Activated T-helper 9 cell treated with anti-CD3 and anti-CD28 coated beads, Interleukin-2, amount 50 U/mL, for 16 hours (primary cell): ENCODE results near the gene KCNAB1.
"Not testable (repeated sequence)": the region's sequence is repeated elsewhere in the genome, so short reads cannot be mapped to it uniquely, and the experiment has no call there.

Experiments
- DNase-seq: peaks from one replicate; pipeline ENCODE4 v3.0.0-alpha.2; 2020; ENCODE audit warnings: low read depth

The KCNAB1 gene

GRCh38 chr3:156120528-156121251 is at the start of gene KCNAB1:
TSS of gene KCNAB1 (plus strand) at chr3:156120578.
- no peak for DNase-seq

- DNase-seq = no peak
Measured at GRCh38 chr3:156071031-156071430, 49.3 kb upstream of the KCNAB1 start.

GRCh38 chr3:156072950-156073657 is 47.3 kb upstream of the KCNAB1 start:
- DNase-seq = not testable (repeated sequence)

- DNase-seq = no peak
Measured at GRCh38 chr3:156090126-156090525, 30.3 kb upstream of the KCNAB1 start.

- DNase-seq = no peak
Measured at GRCh38 chr3:156093964-156094363, 26.4 kb upstream of the KCNAB1 start.

- no peak for DNase-seq
Measured at GRCh38 chr3:156094391-156094790, 26.0 kb upstream of the KCNAB1 start.

- not testable (repeated sequence) for DNase-seq
Measured at GRCh38 chr3:156095652-156096051, 24.7 kb upstream of the KCNAB1 start.

- DNase-seq = no peak
Measured at GRCh38 chr3:156098437-156099035, 21.8 kb upstream of the KCNAB1 start.

- DNase-seq = not testable (repeated sequence)
Measured at GRCh38 chr3:156099348-156099747, 21.0 kb upstream of the KCNAB1 start.

- DNase-seq = not testable (repeated sequence)
Measured at GRCh38 chr3:156099984-156100383, 20.4 kb upstream of the KCNAB1 start.

GRCh38 chr3:156102267-156102931 is 18.0 kb upstream of the KCNAB1 start:
- no peak for DNase-seq

GRCh38 chr3:156106721-156107373 is 13.5 kb upstream of the KCNAB1 start:
- no peak for DNase-seq

- no peak for DNase-seq
Measured at GRCh38 chr3:156107504-156107903, 12.9 kb upstream of the KCNAB1 start.

- DNase-seq = no peak
Measured at GRCh38 chr3:156108616-156109015, 11.8 kb upstream of the KCNAB1 start.

- no peak for DNase-seq
Measured at GRCh38 chr3:156109989-156110388, 10.4 kb upstream of the KCNAB1 start.

- DNase-seq = no peak
Measured at GRCh38 chr3:156126467-156126866, 6.1 kb downstream of the KCNAB1 start.

GRCh38 chr3:156131241-156131640 is 10.9 kb downstream of the KCNAB1 start:
- no peak for DNase-seq

- no peak for DNase-seq
Measured at GRCh38 chr3:156131799-156132198, 11.4 kb downstream of the KCNAB1 start.

GRCh38 chr3:156132313-156132712 is 11.9 kb downstream of the KCNAB1 start:
- DNase-seq = no peak

- no peak for DNase-seq
Measured at GRCh38 chr3:156133076-156133475, 12.7 kb downstream of the KCNAB1 start.

GRCh38 chr3:156135921-156136638 is 15.7 kb downstream of the KCNAB1 start:
- no peak for DNase-seq
